ENCODE data around the gene MT1F.
"Not testable (repeated sequence)": the region's sequence is repeated elsewhere in the genome, so short reads cannot be mapped to it uniquely, and the experiment has no call there.

MT1F gene

DNA sequence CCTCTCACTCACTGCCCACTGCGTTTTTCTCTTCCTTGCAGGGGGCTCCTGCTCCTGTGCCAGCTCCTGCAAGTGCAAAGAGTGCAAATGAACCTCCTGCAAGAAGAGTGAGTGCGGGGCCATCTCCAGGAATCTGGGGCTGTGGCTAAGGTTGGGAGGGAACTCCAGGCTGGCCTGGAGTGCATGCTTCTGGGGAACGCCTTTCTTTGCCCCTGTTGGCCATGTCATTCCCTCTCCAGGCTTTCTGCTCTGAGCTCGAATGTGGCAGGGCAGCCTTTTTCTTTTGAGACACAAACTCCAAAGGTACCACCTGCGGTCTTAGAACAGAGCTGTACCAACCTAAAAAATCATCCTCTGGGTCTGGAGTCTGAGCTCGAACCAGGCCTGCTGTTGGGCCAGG is 39.6 kb upstream of the MT1F start:
- DNase-seq (ENCODE audit: low spot score) = no peak
- TF ChIP-seq, protein P1, sequence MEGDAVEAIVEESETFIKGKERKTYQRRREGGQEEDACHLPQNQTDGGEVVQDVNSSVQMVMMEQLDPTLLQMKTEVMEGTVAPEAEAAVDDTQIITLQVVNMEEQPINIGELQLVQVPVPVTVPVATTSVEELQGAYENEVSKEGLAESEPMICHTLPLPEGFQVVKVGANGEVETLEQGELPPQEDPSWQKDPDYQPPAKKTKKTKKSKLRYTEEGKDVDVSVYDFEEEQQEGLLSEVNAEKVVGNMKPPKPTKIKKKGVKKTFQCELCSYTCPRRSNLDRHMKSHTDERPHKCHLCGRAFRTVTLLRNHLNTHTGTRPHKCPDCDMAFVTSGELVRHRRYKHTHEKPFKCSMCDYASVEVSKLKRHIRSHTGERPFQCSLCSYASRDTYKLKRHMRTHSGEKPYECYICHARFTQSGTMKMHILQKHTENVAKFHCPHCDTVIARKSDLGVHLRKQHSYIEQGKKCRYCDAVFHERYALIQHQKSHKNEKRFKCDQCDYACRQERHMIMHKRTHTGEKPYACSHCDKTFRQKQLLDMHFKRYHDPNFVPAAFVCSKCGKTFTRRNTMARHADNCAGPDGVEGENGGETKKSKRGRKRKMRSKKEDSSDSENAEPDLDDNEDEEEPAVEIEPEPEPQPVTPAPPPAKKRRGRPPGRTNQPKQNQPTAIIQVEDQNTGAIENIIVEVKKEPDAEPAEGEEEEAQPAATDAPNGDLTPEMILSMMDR (IDR thresholded peaks at IDR 0.05; ENCODE audit: extremely low read depth, insufficient read depth, missing control alignments) = no peak
- in situ Hi-C loops (cut with MboI; ENCODE audit: low pct_unique_long_range_greater_than_20kb, low sequenced_read_pairs, unreplicated experiment) = no loop called here

DNA sequence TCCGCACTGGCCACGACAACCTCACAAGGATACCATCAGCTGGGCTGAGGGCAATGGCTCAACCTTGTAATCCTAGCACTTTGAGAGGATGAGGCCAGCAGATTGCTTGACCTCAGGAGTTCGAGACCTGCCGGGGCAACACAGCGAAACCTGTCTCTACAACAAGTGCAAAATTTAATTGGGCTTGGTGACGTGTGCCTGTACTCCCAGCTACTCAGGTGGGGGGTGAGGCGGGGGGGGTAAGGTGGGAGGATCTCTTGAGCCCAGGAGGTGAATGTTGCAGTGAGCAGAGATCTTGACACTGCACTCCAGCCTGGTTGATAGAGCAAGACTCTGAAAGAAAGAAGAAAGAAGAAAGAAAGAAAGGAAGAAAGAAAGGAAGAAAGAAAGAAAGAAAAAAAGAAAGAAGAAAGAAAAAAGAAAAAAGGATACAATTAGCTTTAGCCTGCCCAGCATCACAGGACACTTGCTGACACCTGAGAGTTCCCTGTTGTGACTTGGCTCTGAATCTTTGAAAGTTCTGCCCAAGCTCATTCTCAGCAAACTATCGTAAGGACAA is 37.3 kb upstream of the MT1F start:
- in situ Hi-C loops (cut with MboI; ENCODE audit: low pct_unique_long_range_greater_than_20kb, low sequenced_read_pairs, unreplicated experiment) = no loop called here
- TF ChIP-seq, protein P1 (IDR thresholded peaks at IDR 0.05; ENCODE audit: extremely low read depth, insufficient read depth, missing control alignments) = no peak
- DNase-seq (ENCODE audit: low spot score) = no peak

DNA sequence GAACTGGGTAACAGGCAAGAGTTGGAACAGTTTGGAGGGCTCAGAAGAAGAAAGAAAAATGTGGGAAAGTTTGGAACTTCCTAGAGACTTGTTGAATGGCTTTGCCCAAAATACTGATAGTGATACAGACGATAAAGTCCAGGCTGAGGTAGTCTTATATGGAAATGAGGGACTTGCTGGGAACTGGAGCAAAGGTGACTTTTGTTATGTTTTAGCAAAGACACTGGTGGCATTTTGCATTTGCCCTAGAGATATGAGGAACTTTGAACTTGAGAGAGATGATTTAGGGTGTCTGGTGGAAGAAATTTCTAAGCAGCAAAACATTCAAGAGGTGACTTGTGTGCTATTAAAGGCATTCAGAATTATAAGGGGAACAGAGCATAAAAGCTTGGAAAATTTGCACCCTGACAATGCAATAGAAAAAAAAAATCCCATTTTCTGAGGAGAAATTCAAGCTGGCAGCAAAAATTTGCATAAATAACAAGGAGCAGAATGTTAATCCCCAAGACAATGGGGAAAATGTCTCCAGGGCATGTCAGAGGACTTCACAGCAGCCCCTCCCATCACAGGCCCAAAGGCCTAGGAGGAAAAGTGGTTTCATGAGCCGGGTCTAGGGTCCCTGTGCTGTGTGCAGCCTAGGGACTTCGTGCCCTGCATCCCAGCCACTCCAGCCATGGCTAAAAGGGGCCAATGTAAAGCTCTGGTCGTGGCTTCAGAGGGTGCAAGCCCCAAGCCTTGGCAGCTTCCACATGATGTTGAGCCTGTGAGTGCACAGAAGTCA is 35.9 kb upstream of the MT1F start:
- in situ Hi-C loops (cut with MboI; ENCODE audit: low pct_unique_long_range_greater_than_20kb, low sequenced_read_pairs, unreplicated experiment); DNase-seq (ENCODE audit: low spot score): not testable (repeated sequence)

DNA sequence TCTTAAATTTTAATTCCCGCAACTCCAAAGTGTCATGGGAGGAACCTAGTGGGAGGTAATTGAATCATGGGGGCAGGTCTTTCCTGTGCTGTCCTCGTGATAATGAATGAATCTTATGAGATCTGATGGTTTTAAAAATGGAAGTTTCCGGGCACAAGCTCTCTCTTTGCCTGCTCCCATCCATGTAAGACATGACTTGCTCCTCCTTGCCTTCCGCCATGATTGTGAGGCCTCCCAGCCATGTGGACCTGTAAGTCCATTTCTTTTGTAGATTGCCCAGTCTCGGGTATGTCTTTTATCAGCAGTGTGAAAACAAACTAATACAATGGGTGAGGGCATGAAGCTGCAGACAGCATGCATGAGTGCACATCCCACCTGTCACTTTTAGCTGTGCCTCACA is 34.6 kb upstream of the MT1F start:
- DNase-seq (ENCODE audit: low spot score); in situ Hi-C loops (cut with MboI; ENCODE audit: low pct_unique_long_range_greater_than_20kb, low sequenced_read_pairs, unreplicated experiment): not testable (repeated sequence)

DNA sequence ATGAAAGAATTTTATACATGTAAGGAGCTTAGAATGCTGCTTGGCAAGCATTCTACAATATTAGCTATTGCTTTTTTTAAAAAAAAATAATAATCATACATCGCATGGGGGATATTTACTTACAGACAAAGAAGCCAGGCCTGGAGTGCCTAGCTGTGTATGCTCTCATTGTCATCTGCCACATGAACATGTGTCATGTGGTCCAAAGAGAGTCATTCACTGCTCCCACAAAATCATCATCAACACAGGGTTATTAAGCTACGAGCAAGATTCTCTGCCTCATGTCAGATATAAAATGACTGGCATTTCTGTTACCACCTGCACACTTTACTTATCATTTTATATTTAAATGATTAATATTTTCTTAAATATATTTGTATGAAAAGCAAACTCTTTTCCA is 34.1 kb upstream of the MT1F start:
- TF ChIP-seq, protein P1 (IDR thresholded peaks at IDR 0.05; ENCODE audit: extremely low read depth, insufficient read depth, missing control alignments) = no peak
- in situ Hi-C loops (cut with MboI; ENCODE audit: low pct_unique_long_range_greater_than_20kb, low sequenced_read_pairs, unreplicated experiment) = no loop called here
- DNase-seq (ENCODE audit: low spot score) = no peak

DNA sequence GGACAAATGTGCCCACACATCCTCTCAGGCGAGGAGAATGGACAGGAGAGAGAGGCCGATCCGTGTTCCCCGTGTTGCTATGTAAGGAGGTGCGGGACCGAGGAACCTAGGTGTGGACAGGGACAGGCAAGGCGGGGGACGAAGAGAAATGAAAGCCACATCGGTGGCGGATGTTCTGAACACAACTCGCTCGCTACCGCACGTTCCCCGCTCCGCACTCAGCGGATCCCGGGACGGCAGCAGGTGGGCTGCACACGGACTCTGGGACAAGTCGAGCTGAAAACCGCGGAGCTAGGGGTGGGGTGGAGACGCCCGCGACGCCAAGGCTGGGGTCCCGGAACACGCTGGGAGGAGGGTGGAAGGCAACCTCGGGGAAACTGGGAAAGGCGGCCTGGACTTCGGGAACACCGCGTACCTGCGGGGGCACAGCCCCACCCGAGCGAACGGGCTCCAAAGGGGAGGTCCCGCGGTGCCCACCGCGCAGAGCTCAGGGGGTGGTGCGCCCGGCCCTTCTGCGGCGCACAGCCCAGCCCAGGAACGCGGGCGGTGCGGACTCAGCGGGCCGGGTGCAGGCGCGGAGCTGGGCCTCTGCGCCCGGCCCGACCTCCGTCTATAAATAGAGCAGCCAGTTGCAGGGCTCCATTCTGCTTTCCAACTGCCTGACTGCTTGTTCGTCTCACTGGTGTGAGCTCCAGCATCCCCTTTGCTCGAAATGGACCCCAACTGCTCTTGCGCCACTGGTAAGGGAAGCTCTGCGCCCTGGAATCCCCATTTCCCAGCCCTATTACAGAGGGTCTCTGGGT is 32.4 kb upstream of the MT1F start, which contains the start of gene MT1E:
Gene MT1E (plus strand): TSS at position 642 of the 803 bp plus-strand sequence. CDS start 71 bp downstream, at position 713.
- in situ Hi-C loops (cut with MboI; ENCODE audit: low pct_unique_long_range_greater_than_20kb, low sequenced_read_pairs, unreplicated experiment) = no loop called here
- DNase-seq (ENCODE audit: low spot score) = no peak
- TF ChIP-seq, protein P1 (IDR thresholded peaks at IDR 0.05; ENCODE audit: extremely low read depth, insufficient read depth, missing control alignments) = no peak

DNA sequence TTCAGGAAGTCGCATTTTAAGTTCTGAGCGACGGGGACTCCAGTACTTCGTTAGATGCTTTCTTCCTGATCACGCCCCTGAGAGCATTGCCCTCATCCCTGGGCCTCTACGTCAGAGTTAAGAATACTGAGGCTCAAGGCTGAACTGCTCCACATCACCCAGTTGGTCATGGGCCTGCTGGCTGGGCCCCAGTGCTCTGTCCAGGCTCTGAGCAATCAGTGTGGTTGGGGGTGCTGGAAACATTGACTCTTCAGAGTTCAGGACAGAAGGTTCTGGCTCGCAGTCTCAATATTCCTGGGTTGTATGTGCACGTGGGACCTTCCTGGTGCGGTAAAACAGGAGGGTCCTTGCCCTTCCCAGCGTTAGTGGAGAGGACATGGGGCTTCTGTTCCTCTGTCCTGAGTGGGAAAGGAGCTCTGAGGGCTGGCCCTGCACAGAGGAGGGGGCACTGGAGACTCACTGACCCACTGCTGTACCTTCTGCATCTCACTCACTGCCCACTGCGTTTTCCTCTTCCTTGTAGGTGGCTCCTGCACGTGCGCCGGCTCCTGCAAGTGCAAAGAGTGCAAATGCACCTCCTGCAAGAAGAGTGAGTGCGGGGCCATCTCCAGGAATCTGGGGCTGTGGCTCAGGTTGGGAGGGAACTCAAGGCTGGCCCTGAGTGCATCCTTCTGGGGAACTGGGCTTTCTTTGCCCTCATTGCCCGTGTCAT is 31.7 kb upstream of the MT1F start:
- in situ Hi-C loops (cut with MboI; ENCODE audit: low pct_unique_long_range_greater_than_20kb, low sequenced_read_pairs, unreplicated experiment) = no loop called here
- DNase-seq (ENCODE audit: low spot score) = no peak
- TF ChIP-seq, protein P1 (IDR thresholded peaks at IDR 0.05; ENCODE audit: extremely low read depth, insufficient read depth, missing control alignments) = no peak
